HG03432 (cell line): Measurements from ENCODE around the gene CHID1.

Source experiments
- ATAC-seq: cut with Tn5 transposase; IDR thresholded peaks from one replicate; pipeline ENCODE4 v1.9.1; 2021; ENCODE audit warnings: mild to moderate bottlenecking, moderate library complexity; ENCODE audit not compliant: unreplicated experiment

Gene CHID1

DNA sequence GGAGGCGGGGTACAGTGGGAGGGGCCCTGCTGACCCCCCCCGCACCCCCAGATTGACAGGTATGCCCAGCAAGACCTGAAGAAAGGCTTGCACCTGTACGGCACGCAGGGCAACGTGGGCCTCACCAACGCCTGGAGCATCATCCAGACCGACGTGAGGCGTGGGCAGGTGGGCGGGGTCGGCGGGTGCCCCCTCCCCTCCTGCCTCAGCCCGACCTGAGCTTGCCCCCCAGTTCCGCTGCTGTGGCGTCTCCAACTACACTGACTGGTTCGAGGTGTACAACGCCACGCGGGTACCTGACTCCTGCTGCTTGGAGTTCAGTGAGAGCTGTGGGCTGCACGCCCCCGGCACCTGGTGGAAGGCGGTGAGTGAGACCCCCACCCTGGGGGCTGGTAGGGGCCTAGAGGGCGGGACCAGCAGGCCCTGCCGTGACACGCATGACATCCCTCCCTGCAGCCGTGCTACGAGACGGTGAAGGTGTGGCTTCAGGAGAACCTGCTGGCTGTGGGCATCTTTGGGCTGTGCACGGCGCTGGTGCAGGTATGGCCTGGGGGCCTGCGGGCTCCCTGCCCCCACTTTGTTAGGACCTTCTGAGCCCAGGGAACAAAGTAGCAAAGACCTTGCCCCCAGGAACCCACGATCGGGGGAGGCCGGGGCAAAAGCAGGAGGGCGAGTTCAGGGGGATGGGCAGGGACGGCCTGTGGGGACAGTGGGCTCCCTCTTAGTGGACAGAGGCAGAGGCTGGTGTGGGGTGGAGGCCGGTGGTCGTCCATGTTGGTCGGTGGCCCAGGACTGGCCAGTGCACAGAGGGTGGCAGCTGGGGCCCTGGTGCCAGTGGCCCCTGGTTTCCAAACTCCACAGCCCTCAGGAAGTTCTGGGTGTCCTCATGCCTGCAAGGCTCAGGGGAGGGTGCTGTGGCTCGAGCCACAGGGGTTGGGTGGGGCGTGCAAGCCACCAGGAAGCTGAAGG is 44.9 kb downstream of the CHID1 start:
- no peak for ATAC-seq

DNA sequence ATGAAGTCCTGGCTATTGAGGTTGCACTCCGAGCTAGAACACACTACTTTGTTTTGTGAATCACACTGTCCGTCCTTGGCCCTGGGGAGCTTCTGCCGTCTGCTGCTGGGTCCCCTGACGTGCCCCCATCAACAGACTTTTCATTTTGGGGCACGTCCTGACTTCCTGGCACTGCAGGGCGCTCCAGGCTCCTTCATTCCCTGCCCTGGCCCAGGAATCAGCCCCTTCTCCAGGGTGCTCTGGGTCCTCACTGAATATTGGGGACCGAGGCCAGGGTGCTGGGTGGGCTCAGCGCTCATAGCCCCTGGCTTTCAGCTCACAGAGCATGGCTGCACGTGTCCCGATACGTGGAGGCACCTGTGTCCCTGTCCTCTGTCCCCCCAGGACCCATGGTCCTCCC is 45.7 kb downstream of the CHID1 start:
- no peak for ATAC-seq

DNA sequence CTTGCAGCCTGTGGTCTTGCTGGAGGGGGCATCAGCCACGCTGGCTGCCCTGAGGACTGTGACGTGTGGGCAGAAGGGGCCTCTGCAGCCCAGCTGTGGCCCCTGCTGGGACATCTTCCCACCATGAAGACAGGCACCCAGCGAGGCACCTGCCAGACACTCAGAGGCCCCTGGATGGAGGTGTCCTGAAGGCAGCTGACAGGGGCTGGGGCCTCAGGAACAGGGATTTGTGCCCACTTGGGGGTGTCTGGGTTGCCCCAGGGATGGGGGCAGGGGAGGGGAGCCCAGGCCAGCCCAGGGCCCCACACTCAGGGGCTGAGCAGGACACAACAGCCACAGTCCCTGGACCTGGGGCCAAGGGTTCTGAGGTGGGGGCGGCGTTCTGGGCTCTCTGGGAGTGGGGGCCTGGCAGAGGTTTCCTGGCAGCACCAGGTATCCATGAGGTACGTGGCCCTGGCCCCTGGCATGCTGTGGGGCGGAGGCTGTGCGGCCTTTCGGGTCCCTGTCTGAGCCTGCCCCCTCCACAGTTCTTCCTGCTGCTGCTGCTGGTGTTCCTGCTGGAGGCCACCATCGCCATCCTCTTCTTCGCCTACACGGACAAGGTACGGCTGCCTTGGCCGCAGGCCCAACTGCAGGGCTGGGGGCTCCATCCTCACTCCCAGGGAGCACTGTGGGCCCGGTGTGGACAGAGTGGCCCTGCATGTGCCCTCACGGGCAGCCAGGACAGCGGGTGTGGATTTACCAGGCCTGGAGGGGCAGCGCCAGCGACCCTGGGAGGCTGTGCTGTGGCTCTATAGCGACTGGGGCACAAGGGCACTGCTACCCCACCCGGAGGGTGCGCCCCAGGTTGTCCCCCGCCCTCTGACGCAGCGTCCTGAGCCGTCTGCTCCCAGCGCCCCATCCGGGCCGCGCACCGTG is 46.4 kb downstream of the CHID1 start:
- no peak for ATAC-seq

DNA sequence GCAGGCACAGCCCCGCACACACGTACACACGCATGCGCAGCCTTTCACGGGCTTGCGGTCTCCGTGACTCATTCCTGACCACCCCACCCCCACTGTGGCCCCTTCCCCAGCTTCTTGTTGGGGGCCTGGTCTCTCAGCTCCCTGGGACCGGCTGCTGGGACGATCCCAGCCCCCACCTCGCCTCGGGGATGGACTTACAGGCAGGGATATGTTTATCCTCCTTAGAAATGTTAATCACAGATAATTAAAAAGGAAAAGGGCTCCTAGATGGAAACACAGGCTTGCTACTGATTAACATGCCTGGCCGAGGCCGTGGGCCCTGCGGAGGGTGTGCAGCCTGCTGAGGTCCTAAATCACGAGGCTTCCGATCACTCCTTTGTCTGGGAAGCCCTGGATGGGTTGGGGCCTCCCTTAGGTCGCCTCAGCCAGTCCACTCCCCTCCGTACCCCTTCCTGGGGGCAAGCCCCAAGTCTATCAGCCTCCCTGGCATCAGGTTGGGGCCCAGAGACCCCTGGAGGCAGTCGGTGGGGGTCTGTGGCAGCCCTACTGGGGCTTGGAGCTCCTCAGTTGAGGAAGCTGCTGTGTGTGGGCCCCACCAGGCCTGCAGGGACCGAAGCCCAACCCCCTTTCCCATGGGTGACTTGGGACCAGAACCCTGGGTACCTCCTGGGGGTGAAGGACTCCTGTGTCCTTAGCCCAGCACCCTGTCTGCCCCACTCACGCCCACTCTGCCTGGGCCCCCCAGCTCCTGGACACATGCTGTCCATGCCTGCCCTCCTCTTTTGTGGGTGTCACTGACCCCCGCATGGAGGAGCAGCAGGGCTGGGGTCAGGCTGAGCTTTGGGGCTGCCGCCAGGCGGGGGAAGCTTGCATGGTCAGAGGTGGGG is 47.3 kb downstream of the CHID1 start:
- ATAC-seq = no peak

DNA sequence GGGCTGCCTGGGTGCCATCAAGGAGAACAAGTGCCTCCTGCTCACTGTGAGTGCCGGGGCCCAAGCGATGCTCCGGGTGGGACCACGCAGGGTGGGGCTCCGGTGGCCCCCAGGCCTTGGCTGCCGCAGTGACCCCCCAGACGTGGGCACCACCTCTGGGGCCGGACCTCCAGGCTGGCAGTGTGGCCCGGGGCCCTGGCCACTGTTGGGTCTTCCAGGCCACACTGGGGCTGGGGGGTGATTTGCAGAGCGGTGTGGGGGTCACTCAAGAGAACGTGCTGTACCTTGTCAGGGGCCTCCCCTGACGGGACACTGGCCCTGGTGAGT is 48.0 kb downstream of the CHID1 start:
- no peak for ATAC-seq

DNA sequence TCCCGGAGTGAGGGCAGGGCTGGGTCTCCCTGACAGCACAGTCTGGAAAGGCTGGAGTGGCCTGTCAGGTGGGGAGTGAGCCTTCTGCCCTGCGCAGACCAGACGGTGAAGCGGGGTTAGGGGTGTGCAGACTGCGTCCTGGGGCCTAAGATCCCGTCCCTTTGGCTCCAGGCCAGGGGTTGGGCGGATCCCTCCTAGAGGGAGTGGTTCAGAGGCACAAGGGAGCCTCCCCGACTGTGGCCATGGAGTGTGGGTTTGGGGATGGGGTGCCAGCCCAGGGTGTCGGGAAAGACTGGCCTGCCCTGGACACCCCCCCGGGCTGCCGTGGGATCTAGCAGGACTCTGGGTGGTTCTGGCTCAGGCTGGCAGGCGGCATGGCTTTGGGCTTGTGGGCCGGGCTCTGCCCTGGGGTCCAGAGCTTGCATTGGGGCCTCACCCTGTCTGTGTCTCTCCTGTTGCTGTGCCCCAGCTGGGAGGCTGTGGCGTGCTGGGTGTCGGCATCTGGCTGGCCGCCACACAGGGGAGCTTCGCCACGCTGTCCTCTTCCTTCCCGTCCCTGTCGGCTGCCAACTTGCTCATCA is 48.4 kb downstream of the CHID1 start:
- ATAC-seq = no peak

DNA sequence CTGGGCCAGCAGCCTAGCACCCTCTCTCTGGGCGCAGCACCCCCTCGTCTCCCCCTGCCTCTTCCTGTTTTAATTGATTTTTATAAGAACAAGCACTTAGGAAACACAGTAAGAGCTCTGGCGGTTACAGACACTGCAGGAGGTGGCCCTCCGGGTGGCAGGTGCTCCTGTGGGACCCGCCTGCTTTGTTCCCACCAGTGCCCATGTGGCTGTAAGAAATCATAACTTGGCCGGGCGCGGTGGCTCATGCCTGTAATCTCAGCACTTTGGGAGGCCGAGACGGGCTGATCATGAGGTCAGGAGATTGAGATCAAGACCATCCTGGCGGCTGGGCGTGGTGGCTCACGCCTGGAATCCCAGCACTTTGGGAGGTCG is 49.5 kb downstream of the CHID1 start:
- ATAC-seq = no peak

DNA sequence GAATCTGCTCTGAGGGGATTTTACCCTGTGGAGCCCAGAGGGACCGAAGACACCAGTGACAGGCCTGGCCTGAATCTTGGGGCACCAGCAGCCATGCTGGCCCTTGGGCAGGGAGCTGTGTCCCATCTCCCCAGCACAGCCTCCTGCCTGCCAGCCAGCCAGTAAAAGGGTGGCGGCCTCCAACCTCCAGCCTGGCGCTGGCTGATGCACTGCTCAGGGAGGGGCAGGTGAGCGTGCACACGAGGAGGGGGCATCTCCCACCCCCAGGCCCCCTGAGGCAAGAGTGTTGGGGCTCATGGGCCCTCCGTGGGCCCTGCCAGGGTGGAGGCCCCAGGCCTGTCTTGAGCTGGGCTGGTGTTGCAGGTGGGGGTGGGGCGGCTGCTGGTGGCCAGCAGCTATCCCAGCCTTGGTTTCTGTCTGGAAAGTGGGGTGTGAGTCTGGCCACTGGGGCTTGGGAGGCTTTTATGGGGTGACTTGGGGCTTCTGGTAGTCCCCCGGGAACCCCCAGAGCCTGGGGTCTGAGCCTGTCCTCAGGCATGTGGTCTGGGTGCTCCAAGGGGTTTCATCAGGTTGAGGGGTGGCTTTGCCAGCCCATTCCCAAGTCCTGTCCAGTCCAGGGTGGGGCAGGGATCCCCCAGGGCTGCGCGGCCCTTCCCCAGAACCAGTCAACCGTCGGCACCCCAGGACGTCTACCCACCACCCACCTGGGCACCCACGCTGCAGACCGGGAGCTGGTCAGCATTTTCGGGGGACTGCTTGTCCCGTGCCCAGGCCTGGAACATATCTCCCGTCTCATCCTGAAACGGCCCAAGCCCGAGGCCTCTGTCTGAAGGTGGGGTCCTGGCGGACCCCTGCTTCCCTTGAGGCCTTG is 50.1 kb downstream of the CHID1 start:
- no peak for ATAC-seq

DNA sequence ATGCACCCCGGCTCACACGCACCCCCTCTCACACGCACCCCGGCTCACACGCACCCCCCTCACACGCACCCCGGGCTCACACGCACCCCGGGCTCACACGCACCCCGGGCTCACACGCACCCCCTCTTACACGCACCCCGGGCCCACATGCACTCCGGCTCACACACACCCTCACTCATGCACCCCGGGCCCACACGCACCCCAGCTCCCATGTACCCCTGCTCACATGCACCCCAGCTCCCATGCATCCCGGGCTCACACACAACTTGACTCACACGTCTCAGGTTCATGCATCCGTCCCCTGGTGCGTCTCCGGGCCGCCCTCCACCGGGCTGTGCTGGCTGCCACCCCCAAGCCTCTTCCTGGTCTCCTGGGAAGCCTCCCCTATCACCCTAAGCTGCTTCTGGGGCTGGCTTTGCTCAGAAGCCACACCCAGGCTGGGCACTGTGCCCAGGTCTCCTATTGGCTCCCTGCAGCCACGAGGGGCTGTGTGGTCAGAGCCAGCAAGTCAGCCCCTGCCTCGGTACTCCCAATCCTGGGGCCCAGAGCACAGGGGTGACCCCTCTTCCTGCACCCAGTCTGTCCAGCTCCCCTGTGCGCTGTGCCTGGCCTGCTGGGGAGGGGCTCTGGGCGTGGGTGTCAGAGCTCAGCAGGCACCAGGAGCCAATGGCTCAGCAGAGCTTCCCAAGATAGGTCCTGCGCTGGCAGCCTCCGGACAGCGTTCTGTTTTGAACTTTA is 51.0 kb downstream of the CHID1 start:
- ATAC-seq = no peak

DNA sequence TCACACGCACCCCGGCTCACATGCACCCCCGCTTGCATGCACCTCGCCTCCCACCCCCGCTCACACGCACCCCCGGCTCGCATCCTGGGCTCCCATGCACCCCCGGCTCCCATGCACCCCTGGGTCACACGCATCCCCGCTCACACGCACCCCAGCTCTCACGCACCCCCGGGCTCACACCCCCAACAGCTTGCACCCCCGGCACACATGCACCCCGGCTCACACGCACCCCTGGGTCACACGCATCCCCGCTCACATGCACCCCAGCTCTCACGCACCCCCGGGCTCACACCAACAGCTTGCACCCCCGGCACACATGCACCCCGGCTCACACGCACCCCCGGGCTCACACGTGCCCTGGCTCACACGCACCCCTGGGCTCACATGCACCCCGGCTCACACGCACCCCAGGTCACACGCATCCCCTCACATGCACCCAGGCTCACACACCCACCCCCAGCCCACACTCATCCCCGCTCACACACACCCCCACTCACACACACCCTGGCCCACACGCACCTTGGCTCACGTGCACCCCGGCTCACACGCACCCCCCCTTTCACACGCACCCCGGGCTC is 51.8 kb downstream of the CHID1 start:
- no peak for ATAC-seq

DNA sequence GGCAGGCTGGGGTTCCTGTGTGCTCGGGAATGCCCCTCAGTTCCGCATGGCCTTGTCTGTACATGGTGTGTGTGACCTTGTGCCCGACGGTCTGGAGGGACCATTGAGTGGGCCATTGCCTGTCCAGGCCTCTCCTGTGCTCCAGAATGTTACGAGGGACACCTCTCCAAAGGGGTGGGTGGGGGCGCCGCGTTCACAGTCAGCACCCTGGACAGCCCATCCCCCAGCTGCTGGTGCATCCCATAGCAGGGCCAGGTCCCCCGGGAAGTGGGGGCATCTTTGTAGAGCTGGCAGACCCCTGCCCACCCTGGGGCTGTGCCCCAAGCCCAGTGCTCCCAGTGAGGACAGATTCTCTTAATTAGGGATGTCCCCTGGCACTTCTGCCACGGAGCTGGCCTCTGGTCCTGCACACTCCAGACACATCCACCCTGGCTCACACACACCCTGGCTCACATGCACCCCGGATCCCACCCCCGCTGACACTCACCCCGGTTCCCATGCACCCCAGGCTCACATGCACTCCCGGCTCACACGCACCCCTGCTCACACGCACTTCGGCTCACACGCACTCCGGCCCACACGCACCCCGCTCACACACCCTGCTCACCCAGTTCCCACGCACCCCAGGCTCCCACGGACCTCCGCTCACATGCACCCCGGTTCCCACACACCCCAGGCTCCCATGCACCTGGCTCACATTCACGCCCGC is 52.4 kb downstream of the CHID1 start:
- ATAC-seq = no peak

DNA sequence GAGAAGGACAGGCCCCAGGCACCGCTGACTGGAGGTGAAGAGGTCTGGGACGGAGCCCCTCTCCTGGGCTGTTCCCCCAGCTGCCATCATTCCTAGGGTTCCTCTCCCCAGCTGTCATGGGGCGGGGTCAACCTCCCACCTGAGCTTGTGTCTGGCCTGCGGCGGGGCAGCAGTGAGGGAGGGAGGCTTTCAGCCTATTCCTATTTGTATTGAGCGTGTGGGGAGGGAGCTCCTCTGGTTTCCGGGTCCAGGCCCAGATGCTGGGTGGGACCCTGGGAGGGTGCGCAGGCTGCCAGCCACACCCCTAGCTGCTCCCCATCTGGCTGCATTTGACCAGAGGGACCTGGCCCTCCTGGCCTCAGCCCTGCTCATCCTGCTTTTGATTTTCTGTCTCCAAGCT is 54.2 kb downstream of the CHID1 start:
- no peak for ATAC-seq

DNA sequence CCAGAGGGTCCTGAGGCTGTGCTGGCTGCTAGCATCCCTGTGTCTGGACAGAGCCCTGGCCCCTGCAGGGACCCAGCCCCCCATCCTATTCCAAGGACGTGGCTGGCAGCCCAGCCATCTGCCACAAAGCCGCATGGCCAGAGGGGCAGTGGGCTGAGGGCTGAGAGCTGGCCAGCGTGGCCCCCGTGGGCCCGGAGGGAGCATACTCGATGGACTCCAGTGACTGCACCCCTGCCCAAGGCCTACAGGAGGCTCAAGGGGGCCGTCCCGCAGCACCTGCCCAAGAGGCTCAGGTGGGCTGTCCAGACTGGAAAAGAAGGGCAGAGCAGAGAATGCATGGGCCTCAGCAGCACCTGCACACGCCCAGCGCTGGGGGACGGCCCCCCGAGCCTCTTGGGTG is 54.8 kb downstream of the CHID1 start:
- no peak for ATAC-seq

DNA sequence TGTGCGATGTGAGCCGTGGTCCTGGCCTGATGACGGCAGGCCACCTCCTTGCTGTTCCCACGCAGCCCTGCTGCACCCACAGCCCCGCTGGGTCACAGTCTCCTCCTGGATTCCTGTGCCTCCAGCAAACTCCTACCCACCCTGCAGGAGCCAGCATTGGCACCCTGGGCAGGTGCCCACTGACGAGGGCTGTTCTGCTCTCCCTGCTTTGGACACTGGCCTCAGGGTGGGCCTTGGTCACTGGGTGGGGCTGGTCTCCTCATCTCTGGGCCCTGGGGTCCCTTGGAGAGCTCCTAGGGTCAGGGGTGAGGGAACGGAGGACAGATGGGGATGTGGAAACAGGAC is 55.3 kb downstream of the CHID1 start:
- ATAC-seq = no peak

DNA sequence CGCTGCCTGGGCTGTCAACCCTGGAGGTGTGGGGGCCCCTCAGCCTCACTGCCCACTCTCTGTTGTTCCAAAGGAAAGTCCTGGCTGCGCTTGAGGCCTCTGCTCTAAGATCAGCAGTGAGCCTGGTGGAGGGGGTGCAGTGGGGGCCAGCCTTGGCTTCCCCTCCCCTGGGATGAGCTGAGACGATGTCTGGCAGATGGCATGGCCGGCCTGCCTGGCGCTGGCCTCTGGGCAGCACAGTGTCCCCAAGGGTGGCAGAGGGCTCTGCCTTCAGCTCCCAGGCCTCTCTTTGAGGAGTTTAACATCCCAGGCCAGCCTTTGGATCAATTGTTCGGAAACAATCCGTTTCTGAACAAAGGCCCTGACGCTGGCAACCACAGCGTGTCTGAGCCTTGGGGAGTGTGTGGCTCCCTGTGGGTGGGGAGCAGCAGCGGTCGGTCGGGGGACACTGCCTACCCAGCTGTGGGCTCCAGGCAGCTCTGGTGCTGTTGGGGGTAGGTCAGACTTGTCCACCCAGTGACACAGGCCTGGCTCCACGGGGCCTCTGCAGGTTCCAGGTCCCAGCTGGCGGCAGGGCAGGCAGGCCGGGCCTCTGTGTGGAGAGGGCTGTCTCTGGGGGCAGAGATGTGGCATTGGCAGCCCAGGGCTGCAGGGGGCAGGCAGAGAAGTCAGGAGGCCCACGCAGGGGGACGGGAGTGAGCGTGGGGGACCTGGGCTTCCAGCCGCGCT is 55.8 kb downstream of the CHID1 start:
- no peak for ATAC-seq

DNA sequence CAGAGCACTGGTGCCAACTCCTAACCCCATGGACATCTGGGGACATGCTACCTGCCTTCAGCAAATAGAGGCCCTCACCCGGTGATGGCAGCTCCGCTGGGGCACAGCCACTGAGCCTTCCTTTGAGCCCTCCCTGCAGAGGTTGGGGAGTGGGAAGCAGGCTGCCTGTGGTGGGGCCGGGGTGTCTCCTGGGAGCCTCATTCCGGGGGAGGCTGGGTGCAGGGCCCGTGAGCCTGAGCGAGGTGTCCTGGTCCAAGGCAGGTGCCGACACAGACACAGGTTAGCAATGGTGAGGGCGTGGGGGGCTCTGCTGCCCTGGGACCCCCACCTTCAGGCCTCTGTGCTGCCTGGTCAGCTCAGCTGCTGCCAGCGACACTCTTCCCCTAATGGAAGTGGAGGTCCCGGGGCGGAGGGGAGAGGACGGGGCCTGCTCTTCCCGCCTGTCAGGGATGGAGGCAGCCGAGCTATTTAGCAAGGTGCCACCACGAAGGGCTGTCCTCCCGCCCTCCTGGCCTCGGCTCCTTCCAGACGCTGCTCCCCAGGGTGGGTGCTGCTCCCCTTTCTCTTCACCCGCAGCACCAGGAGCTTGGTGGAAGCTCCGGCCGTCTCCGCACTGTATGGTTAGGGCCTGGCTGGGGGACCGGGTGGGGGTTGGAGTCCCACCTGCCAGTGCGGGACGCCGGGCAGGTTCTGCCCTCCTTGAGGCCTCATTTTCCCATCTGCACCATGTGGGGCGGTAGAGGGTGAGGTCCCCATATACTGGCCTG is 56.7 kb downstream of the CHID1 start:
- ATAC-seq = no peak

DNA sequence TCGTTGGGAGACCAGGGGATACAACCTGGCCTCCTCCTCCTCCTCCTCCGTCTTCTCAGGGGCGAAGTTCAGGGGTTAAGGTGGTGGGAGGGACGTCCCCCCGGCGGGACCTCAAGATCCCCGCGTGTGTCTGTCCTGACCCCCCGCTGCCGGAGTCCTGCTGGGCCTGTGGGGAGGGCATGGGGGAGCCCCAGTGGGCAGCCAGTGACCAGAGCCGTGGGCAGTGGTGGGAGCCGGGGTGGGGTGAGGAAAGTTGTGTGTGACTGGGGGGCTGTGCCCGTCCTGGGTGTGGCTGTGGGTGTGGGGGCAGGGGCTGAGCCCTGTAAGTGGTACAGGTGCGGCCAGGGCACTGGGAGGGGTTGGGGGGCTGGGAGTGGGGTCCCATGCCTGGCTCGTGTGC is 57.8 kb downstream of the CHID1 start:
- no peak for ATAC-seq
